IPS DF 4.7 (cell line): ENCODE measurements around the gene SEMA5B.

Experiments
- DNase-seq: peaks from one replicate; pipeline ENCODE4 v3.0.0-alpha.2; 2013; ENCODE audit warnings: low spot score; ENCODE audit errors: extremely low read depth

SEMA5B gene

GRCh38 chr3:122975163-122975923 is 52.2 kb downstream of the SEMA5B start:
- no peak for DNase-seq

- DNase-seq, result no peak
These were observed 52.8 kb downstream of the SEMA5B start for GRCh38 chr3:122974764-122975162.

GRCh38 chr3:122973893-122974615 is 53.5 kb downstream of the SEMA5B start:
- no peak for DNase-seq

- DNase-seq, result no peak
These were observed 55.4 kb downstream of the SEMA5B start for GRCh38 chr3:122972141-122972540.

- DNase-seq, result no peak
These were observed 57.7 kb downstream of the SEMA5B start for GRCh38 chr3:122969585-122970469.

GRCh38 chr3:122967765-122968164 is 59.8 kb downstream of the SEMA5B start:
- no peak for DNase-seq

GRCh38 chr3:122967356-122967755 is 60.2 kb downstream of the SEMA5B start:
- DNase-seq, result no peak

- DNase-seq, result no peak
These were observed 61.5 kb downstream of the SEMA5B start for GRCh38 chr3:122966045-122966444.

- DNase-seq, result no peak
These were observed 62.8 kb downstream of the SEMA5B start for GRCh38 chr3:122964811-122965210.

- no peak for DNase-seq
These were observed 65.4 kb downstream of the SEMA5B start for GRCh38 chr3:122962149-122962548.

GRCh38 chr3:122961146-122961545 is 66.4 kb downstream of the SEMA5B start:
- no peak for DNase-seq

GRCh38 chr3:122960652-122961051 is 66.9 kb downstream of the SEMA5B start:
- DNase-seq, result no peak

- no peak for DNase-seq
These were observed 68.2 kb downstream of the SEMA5B start for GRCh38 chr3:122959339-122959738.

GRCh38 chr3:122957707-122958689 is 69.6 kb downstream of the SEMA5B start:
- no peak for DNase-seq

GRCh38 chr3:122956693-122957455 is 70.7 kb downstream of the SEMA5B start:
- DNase-seq, result no peak

- DNase-seq, result no peak
These were observed 71.5 kb downstream of the SEMA5B start for GRCh38 chr3:122955916-122956692.

- DNase-seq, result no peak
These were observed 75.0 kb downstream of the SEMA5B start for GRCh38 chr3:122952520-122952919.

GRCh38 chr3:122948408-122948807 is 79.2 kb downstream of the SEMA5B start:
- DNase-seq, result no peak

- no peak for DNase-seq
These were observed 79.8 kb downstream of the SEMA5B start for GRCh38 chr3:122947738-122948137.
